ENCODE measurements around the gene CFAP299.
"Not testable (repeated sequence)": the region's sequence is repeated elsewhere in the genome, so short reads cannot be mapped to it uniquely, and the experiment has no call there.

The CFAP299 gene

DNA sequence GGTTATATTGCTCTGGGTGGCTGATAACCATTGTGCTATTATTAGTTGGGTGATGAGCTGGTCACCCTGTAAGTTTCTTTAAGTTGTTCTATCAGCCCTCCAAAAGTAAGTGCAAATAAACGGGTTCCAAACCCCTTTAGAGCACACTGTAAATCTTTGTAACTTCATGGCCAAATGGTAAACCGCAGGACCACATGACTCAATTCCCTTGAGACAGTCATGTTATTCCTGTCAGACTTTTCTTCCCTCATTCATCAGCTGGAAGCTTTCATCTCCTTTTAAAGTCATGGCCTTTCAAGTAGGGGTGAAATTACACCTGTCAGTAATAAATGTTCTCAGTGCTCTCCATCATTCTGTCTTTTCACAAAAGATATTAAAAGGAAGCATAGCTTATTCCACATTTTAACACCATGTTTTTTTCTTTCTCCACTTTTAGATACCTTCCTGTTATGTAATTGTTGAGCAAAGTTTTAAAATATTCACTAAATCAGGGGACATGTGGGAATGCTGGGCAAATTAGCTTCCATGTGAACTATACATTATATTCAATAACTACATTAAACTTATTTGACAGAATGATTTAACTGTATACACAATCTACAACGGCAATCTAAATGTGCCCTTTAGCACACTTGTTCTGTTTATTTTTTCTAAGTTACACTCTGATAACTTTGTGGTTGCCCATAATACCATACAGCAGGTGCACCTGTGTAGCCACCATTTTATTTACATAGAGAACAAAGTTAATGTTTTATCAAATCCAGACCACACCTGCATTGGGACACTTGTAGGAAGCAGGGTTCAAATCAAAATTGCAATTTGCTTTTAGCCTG, 275.5 kb downstream of the CFAP299 start:
- DNase-seq (ENCODE audit: low read depth) = no peak

DNA sequence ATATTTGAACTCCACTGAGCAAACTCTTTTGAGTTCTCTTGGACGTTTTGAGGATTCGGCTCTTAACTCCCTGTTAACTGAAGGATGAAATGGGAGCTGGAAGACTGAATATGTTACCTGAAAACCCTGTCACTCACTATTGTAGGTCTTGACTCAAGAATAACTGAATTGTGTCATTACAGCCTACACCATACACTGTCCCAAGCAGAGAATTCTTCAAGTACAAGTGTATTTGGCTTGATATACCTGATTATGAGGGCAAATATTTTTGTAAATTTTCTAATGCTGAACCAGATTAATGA, 276.1 kb downstream of the CFAP299 start:
- no peak for DNase-seq (ENCODE audit: low read depth)

DNA sequence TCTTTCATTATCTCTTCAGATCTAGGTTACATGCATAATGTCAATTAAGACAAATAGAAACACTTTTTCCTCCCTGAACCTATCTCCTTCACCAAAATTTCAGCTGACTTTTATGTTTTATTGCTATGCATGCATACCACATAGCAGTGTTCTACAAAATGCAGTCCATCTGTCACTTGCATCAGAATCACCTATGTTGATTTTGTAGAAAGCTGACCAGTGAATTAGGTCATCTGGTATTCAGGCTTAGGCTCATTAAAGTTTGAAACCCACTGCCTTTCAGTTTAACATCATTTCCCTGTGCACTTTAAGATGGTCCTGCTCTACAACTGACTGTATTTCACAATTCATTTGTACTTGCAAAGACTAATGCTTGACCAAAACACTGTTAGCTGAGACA, 277.9 kb downstream of the CFAP299 start:
- no peak for DNase-seq (ENCODE audit: low read depth)

DNA sequence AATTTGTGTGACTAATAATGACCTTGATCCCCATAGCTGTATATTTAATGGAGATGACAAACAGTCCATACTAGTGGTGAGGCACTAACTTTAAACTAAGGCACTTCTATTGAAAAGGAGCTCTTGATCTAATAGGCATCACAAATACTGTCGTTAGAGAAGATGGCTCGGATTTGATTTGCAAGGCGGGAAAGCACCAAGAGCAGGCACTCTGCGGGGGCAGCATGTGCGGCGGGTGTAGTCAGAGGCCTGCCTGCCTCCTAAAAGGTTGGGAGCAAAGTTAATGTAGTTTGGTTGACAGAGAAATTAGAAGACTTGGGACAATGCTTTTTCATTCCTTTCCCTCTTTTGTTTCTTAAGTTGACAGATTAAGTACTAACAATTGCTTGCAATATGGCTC, 278.8 kb downstream of the CFAP299 start:
- no peak for DNase-seq (ENCODE audit: low read depth)

DNA sequence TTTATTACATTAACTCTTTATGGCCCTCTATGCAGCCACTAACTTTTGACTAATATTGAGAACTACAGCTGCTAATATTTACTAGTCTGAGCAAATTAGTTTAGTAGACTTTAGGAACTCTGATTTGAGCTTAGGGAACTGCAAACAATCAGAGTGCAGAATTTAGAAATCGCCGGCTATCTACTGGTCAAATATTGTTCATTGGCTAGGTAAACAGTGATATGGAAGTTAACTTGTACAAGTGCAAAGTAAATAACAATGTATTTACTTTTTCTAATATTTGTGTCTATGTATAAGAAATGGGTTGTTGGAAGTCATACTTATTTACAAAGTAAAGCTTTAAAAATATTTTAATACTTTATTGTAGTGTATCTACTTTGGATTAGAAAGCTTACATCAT, 279.6 kb downstream of the CFAP299 start:
- no peak for DNase-seq (ENCODE audit: low read depth)

DNA sequence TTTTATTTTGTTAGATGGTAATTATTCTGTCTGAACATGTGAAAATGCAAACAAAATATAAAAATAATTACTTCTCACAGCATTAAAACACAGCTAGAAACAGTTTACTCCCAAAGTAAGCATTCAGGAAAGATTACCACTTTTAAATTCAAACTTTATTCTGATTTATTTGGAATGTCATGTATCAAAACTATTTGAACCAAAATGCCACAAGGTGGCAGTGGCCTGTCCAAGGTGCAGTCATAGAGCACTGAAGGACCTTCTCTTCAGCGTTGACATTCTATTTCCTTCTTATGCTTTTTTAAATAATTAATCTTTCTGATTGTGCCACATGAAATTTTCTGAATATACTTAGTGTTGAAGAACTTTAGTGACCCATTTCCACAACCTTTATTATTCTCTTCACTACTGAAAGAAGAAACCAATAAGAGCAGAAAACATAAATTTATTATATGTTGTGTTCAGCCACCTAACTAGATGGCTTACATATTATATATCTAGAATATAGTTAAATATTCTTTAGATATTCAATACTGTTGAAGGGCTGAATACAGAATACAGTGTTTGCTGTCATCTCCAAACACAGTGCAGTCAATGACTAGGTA, 283.6 kb downstream of the CFAP299 start:
- no peak for DNase-seq (ENCODE audit: low read depth)

DNA sequence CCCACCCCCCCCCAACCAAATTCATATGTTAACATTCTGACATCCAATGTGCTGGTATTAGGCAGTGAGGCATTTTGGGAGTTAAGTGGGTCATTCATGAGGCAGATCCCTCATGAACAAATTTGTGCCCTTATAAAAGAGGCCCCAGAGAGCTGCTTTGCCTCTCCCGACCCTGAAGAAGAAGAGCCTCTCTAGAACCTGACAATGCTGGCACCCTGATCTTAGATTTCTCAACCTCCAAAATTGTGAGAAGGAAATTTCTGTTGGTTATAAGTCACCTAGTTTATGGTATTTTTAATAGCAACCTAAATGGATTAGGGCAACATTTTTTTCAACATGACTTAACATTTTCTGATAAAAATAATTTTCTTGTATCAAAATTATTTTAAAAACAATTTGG, 296.3 kb downstream of the CFAP299 start:
- no peak for DNase-seq (ENCODE audit: low read depth)

DNA sequence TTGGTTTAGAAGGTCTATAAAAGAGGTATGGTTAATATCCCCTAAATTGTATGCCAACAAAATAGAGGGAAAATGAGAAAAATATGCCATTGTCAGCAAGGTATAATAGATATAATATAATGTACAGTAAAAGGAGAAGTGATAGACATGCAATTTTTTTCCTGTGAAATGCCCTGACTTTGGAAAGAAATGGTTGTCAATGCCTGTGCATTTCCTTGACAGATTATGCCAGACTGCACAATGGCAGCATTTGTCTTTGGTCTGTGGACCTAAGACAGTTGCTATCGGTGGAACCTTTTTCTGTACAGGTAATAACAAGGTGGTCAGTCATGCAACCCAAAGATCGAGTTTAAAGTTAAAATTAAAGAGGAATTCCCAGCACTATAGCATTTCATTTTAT, 301.7 kb downstream of the CFAP299 start:
- DNase-seq (ENCODE audit: low read depth) = no peak

DNA sequence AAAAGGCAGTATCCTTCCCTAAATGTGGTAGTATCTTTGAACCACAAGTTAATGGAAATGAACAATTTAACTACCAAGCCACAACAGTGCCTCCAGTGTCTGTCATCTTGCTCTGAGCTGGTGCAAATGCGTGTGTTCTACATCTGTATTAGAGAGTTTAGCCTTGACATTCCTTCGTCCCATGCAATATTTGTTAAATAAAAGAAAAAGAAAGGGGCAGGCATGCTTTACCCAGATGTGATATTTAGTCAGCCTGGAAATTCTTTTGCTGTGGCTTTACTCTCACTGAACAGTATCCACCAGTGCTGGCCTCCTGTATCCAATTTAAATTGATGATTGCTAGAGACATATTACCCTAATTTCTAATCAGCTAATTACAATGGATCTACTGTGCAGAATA, 310.5 kb downstream of the CFAP299 start:
- no peak for DNase-seq (ENCODE audit: low read depth)

DNA sequence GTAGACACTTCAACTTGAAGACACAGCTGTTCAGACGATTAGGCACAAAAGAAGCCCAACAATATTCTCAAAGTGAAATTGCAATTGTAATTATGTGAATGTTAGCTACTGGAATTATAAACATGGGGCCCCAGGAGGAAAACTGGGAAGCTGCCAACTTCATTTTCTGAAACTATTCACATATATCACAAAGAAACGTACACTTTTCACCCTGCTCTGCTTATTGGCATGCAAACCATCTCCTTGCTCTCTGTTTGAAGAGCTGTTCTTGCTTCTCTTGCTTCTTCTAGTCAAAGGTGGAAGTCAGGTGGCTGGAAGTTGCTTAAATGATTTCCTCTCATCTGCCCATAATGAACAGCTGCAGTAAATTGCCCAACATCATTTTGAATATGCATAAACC, 320.1 kb downstream of the CFAP299 start:
- no peak for DNase-seq (ENCODE audit: low read depth)

DNA sequence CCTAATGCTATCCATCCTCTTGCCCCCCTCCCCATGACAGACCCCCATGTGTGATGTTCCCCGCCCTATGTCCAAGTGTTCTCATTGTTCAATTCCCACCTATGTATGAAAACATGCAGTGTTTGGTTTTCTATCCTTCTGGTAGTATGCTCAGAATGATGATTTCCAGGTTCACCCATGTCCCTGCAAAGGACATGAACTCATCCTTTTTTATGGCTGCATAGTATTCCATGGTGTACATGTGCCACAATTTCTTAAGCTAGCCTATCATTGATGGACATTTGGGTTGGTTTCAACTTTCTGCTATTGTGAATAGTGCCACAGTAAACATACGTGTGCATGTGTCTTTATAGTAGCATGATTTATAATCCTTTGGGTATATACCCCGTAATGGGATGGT, 334.6 kb downstream of the CFAP299 start:
- DNase-seq (ENCODE audit: low read depth) = not testable (repeated sequence)

DNA sequence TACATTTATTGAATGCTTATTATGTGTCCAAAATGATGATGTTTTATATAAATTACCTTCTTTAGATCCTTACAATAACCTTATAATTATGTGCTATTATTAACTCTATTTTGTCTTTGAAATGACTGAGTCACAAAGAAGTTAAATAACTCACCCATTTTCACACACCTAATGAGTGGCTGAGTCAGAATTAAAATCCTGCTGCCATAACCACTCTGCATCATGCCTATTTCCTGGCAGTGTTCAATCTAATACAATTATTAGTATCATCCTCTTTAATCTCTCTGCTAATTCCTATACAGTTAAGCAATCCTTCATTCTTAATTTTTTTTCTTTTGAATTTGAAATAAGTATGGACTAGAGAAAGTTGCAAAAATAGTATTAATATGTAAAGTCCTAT, 342.9 kb downstream of the CFAP299 start:
- DNase-seq (ENCODE audit: low read depth) = no peak

DNA sequence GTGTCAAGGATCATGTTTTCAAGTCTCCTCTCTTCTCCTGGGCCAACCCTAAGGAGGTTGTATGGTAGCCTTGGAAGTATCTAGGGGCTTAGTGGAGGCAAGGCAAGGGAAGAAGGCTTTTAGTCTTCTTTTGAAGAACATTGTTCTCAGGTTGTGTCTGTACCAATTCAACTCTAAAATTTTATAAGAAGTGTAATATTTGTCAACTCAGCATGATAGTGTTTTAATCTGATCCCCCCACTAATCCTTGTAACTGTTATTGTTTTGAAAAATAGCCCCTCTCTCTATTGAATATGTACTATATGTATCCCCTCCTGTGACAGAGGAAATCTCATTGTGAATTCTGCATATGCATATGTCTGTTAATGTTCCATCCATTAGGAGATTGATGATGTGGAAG, 345.4 kb downstream of the CFAP299 start:
- no peak for DNase-seq (ENCODE audit: low read depth)

DNA sequence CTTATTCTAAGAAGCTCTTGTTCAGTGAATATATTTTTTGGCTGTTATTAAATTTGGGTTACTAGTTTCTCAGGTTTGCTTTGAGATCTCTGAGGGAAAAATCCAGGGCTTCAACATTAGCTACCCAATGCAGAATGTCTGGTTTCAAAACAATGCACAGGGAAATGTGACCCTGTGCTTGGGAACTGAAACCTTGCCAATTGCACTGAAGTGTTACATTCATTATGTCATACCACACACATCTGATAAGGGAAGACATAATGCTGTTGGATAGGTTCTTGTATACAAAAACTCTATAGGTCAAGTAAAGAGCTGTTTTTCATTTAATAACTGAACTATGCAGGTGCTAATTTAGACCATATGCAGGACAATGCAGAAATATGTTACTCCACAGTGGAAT, 349.7 kb downstream of the CFAP299 start:
- DNase-seq (ENCODE audit: low read depth) = no peak

DNA sequence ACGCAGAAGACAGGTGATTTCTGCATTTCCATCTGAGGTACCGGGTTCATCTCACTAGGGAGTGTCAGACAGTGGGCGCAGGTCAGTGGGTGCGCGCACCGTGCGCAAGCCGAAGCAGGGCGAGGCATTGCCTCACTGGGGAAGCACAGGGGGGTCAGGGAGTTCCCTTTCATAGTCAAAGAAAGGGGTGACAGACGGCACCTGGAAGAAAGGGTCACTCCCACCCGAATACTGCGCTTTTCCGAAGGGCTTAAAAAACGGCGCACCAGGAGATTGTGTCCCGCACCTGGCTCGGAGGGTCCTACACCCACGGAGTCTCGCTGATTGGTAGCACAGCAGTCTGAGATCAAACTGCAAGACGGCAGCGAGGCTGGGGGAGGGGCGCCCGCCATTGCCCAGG, 352.2 kb downstream of the CFAP299 start:
- DNase-seq (ENCODE audit: low read depth) = not testable (repeated sequence)

DNA sequence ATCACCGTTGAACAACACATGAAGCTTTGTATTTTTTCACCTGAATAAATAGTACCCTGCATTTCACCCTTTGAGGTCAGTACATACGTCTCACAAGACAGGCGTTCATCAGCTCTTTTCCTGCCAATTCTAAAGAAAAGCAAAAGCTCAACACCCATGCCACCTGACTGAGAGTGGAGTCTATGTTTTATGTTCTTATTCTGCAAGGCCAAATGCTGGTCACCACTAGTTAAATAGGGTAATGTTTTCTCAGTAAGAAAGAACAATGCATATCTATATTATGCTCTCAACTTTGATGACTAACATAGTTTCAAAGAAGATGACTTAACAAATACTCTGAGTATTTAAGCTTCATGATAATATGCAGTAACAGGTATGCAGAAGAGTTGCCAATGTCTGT, 358.6 kb downstream of the CFAP299 start:
- DNase-seq (ENCODE audit: low read depth) = no peak

DNA sequence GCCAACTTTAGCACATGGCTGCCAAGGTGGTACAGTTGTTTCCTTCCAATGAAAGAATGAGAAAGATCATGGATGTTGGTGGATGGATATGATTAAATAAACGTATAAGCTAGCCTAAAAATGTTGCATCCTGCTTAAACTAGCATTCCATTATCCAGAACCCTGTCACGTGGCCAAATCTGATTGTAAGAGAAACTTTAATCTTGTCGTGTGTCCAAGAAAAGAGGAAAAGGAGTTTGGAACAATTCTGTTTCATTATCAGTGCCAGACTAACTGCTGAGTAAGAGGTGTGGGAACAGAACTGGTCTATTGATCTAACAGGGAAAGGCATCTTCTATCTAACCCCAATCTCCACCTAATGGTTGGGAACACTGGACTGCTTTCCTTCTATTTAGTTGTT, 369.8 kb downstream of the CFAP299 start:
- no peak for DNase-seq (ENCODE audit: low read depth)

DNA sequence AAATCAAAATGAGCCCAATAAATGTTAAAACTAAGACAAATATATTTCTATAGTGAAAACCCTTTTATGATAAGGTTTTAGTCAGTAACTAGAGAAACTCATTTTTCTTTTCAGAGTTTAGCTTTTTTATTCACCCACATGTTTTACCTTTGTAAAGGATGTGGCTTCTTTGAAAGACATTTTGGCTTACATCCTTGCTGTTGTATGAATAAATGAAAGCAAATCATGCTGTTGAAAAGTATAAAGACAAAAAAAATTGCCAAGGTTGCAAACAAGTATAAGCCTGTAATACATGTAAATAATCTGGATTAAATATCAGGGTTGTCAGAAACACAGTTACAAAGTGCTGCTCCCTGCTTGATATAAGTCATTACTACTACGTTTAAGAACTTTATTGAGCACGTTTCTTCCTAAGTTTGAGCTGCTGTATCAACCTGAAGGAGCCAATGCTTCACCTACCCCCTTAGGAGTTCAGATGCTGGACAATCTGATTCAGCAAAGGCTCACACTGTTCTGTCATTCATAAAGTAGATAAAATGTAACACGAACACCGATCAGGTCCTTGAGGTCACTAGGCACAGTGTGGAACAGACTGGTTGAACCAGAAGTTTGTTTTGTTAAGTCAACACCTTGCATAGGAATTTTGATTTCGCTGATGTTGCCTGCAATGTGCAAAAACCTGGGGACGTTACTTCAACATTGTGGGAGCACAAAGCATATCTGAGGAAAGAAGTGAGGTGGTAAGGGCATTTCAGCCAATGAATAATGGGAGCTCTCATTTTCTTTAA, 373.7 kb downstream of the CFAP299 start:
- no peak for DNase-seq (ENCODE audit: low read depth)

DNA sequence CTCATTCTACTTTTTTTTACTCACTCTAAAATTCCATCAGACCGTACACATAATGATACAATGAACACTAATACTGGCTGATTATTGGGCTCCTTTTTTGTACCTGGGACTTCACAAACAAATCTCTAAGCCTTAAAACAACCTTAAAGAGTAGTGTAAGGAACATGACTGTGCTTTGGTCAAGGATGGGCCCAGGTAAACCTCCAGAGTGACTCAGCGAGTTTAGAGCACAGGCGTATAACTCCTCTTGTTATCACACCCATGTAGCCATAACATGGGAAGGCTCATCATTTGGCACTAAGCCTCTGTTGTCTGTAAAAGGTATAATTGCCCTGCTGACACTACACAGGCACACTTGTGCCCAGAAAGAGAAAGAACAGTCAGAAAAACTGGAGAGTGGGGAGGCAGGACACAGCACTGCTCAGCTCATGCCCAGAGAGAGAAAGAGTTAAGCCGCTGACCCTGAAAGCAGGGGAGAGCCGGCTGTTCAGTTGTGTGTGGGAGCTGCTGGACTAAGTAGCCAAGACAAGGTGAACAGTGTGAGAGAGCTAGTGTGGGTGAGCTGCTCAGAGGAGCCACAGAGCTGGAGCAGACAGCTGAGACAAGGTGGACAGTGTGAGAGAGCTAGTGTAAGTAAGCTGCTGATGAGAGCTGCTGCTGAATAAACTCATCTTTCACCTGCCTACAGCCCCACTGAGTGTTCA, 375.4 kb downstream of the CFAP299 start:
- no peak for DNase-seq (ENCODE audit: low read depth)

DNA sequence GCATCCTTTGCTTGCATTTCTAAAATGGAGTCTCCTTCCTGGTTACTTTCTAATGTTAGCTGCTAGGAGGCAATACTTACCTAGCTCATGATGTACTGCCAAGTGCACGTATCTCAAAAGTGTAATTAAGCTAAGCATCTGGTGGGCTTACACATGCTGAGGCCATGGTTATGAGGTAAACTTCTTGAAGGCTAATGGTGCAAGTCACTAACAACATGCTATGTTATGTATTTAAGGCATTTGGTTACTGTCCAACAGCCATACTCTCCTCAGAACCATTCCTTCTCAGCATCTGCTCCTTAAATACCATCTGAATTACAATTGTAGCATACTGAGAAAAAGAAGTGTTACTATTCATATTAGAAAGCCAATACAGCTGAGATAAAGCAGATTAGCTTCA, 376.4 kb downstream of the CFAP299 start:
- DNase-seq (ENCODE audit: low read depth) = no peak

DNA sequence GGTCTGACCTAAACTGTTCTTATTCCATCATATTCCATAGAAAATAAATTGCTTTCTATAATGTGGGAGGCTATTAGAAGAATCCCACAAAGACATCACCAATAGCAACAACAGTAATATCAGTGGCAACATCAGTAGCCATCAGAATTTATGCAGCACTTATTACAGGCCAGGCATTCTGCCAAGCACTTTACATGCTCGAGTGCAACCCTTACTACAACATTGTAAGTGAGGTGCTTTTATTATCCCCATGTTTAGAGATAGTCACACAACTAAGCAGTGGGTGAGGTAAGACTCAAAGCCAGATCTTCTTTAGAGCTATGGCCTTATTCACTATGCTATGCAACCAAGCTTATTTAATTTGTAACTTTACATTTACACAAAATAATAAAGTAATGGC, 377.9 kb downstream of the CFAP299 start:
- no peak for DNase-seq (ENCODE audit: low read depth)

DNA sequence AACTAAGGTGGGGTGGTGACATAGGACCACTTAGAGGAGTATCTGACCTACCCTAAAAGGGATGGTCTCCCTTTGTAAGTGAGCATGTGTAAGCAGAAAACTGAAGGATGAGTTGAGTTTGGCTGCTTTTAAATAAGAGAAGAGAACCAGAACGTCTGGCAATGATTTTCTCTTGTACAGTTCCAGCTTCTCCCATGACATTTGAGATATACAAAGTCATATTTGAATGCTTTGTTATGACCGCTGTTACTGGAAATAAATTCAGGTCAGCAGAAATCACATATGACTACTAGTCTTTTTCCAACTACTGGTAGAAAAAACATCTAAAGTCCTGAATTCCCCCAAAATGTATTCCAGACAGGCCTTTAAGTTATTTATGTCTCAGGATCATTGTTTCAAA, 381.7 kb downstream of the CFAP299 start:
- no peak for DNase-seq (ENCODE audit: low read depth)

DNA sequence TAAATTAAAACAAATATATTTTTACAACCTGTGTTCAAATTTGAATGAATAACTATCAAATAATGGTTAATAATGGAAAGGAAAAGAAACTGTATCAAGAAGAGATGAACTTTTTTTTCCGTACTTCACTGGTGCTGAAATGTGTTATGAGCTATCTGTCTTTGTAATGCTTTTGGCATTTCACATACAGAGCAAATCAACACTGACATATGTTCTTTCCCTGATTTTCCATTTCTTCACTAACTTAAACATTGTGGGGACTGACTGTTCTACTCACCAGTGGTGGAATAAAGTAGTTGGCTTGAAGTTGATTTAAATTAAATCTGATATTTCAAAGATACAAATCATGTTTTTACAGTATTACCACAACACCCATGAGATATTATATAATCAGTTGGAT, 390.9 kb downstream of the CFAP299 start:
- no peak for DNase-seq (ENCODE audit: low read depth)

Measured in stimulated activated CD8-positive, alpha-beta memory T cell treated with anti-CD3 and anti-CD28 coated beads, Interleukin-15, amount 100 ng/mL, for 24 hours (primary cell).